HG03175 (cell line): Measurements from ENCODE around the gene LDLRAD4.
A peak's percentile ranks its signal among the peaks of the same experiment; 100 is the strongest.
"Not testable (repeated sequence)": the region's sequence is repeated elsewhere in the genome, so short reads cannot be mapped to it uniquely, and the experiment has no call there.

Experiments used
- ATAC-seq: cut with Tn5 transposase; IDR thresholded peaks from one replicate; pipeline ENCODE4 v1.9.1; 2021; ENCODE audit warnings: mild to moderate bottlenecking, moderate library complexity; ENCODE audit not compliant: unreplicated experiment

LDLRAD4 gene

GRCh38 chr18:13477147-13477683 lies 258.7 kb downstream of the LDLRAD4 start:
- no peak for ATAC-seq

- ATAC-seq, result no peak
These were observed 262.2 kb downstream of the LDLRAD4 start for GRCh38 chr18:13480571-13481255.

- no peak for ATAC-seq
These were observed 262.8 kb downstream of the LDLRAD4 start for GRCh38 chr18:13481331-13481730.

GRCh38 chr18:13481820-13482617 lies 263.5 kb downstream of the LDLRAD4 start:
- peak; percentile 94 for ATAC-seq

GRCh38 chr18:13482618-13482945 lies 264.0 kb downstream of the LDLRAD4 start:
- peak; percentile 24 for ATAC-seq

- ATAC-seq, result no peak
These were observed 265.0 kb downstream of the LDLRAD4 start for GRCh38 chr18:13483316-13484270.

- ATAC-seq, result no peak
These were observed 266.6 kb downstream of the LDLRAD4 start for GRCh38 chr18:13485182-13485581.

GRCh38 chr18:13485604-13486003 lies 267.0 kb downstream of the LDLRAD4 start:
- no peak for ATAC-seq

GRCh38 chr18:13486284-13486683 lies 267.7 kb downstream of the LDLRAD4 start:
- ATAC-seq, result no peak

GRCh38 chr18:13486686-13487085 lies 268.1 kb downstream of the LDLRAD4 start:
- no peak for ATAC-seq

- ATAC-seq, result no peak
These were observed 268.7 kb downstream of the LDLRAD4 start for GRCh38 chr18:13487237-13487636.

GRCh38 chr18:13488281-13488929 lies 269.8 kb downstream of the LDLRAD4 start:
- ATAC-seq, result no peak

- ATAC-seq, result not testable (repeated sequence)
These were observed 270.7 kb downstream of the LDLRAD4 start for GRCh38 chr18:13489303-13489702.

GRCh38 chr18:13491138-13491537 lies 272.6 kb downstream of the LDLRAD4 start:
- ATAC-seq, result no peak

GRCh38 chr18:13492314-13492713 lies 273.8 kb downstream of the LDLRAD4 start:
- no peak for ATAC-seq

GRCh38 chr18:13493079-13493478 lies 274.5 kb downstream of the LDLRAD4 start:
- ATAC-seq, result no peak

- no peak for ATAC-seq
These were observed 275.2 kb downstream of the LDLRAD4 start for GRCh38 chr18:13493725-13494124.

- no peak for ATAC-seq
These were observed 276.4 kb downstream of the LDLRAD4 start for GRCh38 chr18:13494871-13495445.

GRCh38 chr18:13495961-13496360 lies 277.4 kb downstream of the LDLRAD4 start:
- ATAC-seq, result no peak

GRCh38 chr18:13496691-13497281 lies 278.2 kb downstream of the LDLRAD4 start:
- ATAC-seq, result no peak
